Neural cell (in vitro differentiated cells): ENCODE results near the gene ZFP62.

Source experiments
- CTCF ChIP-seq: fragments of 450-650 bp; IDR thresholded peaks from 2 replicates; pipeline ENCODE4 v1.5.1; 2014; ENCODE audit warnings: antibody characterized with exemption, mild to moderate bottlenecking, moderate library complexity; ENCODE audit not compliant: poor library complexity, severe bottlenecking
- EZH2 ChIP-seq: fragments of 200-600, 300-800 bp; shearing (Covaris generic), sonication (generic); IDR thresholded peaks from 2 replicates; pipeline ENCODE4 v1.6.1; 2014; ENCODE audit warnings: antibody characterized with exemption, low read length, borderline replicate concordance, mild to moderate bottlenecking; ENCODE audit not compliant: insufficient read depth, poor library complexity, severe bottlenecking
- MXI1 ChIP-seq: fragments of 450-650 bp; conservative IDR thresholded peaks from 2 replicates; pipeline ENCODE4 v1.6.1; 2014; ENCODE audit warnings: antibody characterized with exemption, mild to moderate bottlenecking; ENCODE audit not compliant: poor library complexity, severe bottlenecking
- POLR2AphosphoS5 ChIP-seq: IDR thresholded peaks from 2 replicates; pipeline ENCODE4 v1.6.1; 2012
- RAD21 ChIP-seq: fragments of 450-650 bp; conservative IDR thresholded peaks from 2 replicates; pipeline ENCODE4 v1.6.1; 2014; ENCODE audit warnings: antibody characterized with exemption, mild to moderate bottlenecking, moderate library complexity
- REST ChIP-seq: IDR thresholded peaks from 2 replicates; pipeline ENCODE4 v1.6.1; 2012; ENCODE audit warnings: borderline replicate concordance
- TAF1 ChIP-seq: IDR thresholded peaks from 2 replicates; pipeline ENCODE4 v1.6.1; 2012; ENCODE audit warnings: low read depth

- TF ChIP-seq EZH2 (no peak), CTCF (no peak), POLR2AphosphoS5 (no peak), MXI1 (no peak), REST (no peak), TAF1 (no peak), RAD21 (no peak)
Observed at GRCh38 chr5:180872419-180872818, 11.3 kb upstream of the ZFP62 start.
